Mucosa of descending colon (tissue), 3 donors: ENCODE data around the gene TBC1D1. TPM values are rescaled to one million over a fixed set of nuclear protein-coding genes. Genes with fewer than 3 reads are reported as not detected.

Experiments used
- ATAC-seq: fragments of 200-7000 bp; cut with Tn5 transposase; one replicate; pipeline ENCODE4 v1.9.1; 2020; ENCODE audit warnings: mild to moderate bottlenecking, moderate library complexity
- DNase-seq, 3 donors: peaks; one replicate each; pipeline ENCODE4 v3.0.0-alpha.2; 2020
- H3K36me3 ChIP-seq: fragments of 200-600 bp; one replicate; pipeline ENCODE4 v1.8.0; 2021; ENCODE audit warnings: low read depth, mild to moderate bottlenecking
- H3K4me1 ChIP-seq: fragments of 200-600 bp; one replicate; pipeline ENCODE4 v1.8.0; 2021; ENCODE audit warnings: low read depth, mild to moderate bottlenecking
- H3K4me3 ChIP-seq: fragments of 200-600 bp; one replicate; pipeline ENCODE4 v1.8.0; 2021; ENCODE audit warnings: mild to moderate bottlenecking
- H3K9me3 ChIP-seq: fragments of 200-600 bp; one replicate; pipeline ENCODE4 v1.8.0; 2021; ENCODE audit warnings: mild to moderate bottlenecking
- CTCF ChIP-seq: fragments of 200-600 bp; IDR thresholded peaks from one replicate; pipeline ENCODE4 v1.8.0; 2022; ENCODE audit warnings: antibody characterized with exemption, mild to moderate bottlenecking
- intact Hi-C, 2 donors: fragments of 100-400 bp; cut with DNase I in 1 of 2; cut with micrococcal nuclease in 1 of 2; formaldehyde crosslinking; loops; one replicate each; pipeline versions ENCODE4 v1.11.0 to v1.11.1; 2022; cut with DNase I, micrococcal nuclease
- long read RNA-seq, 2 donors: library from polyadenylated mRNA; unstranded; transcript quantifications; one replicate each; pipeline ENCODE4 v2.0.0, GENCODE V29; 2019 to 2021
- total RNA-seq, 3 donors: library from RNA; stranded (reverse); fragmentation: NEBNext Ultra II Directional in 2 of 3; extraction: Animal tissue kit (Norgen Biotek cat#: 25700) in 2 of 3; gene quantifications; one replicate each; pipeline versions ENCODE4 v1.2.1 to v1.2.4, GENCODE V29; 2021 to 2023
- donor health status: DM: no; HTN: no; CAD: no; lungs with moderate emphysema.
- donor health status: DM: no; HTN: no; CAD: no.
- donor health status: DM: no; HTN: yes; CAD: no.

The TBC1D1 gene
- total RNA-seq, result 100 to 1,000 TPM in 1 of 3 donors, 10 to 100 TPM in 2; 50.2 to 249 (median 71.6) TPM
- long read RNA-seq, donor 1, full-length matches to known transcripts, result 22 of 259 reads
- long read RNA-seq, donor 1, partial matches to known transcripts, result 114 of 259 reads
- long read RNA-seq, donor 1, other reads (novel, unspliced or antisense), result 123 of 259 reads
- long read RNA-seq, donor 2, partial matches to known transcripts, result 3 of 6 reads
- long read RNA-seq, donor 2, other reads (novel, unspliced or antisense), result 2 of 6 reads

GRCh38 chr4:37890801-37891259 lies at the start of gene TBC1D1:
TBC1D1 (plus strand) TSS chr4:37891084; CDS start chr4:37902096, 11,012 bp downstream.
- H3K36me3 ChIP-seq, result no peaks in the 10 kb centered on the region
- no peak for TF ChIP-seq CTCF
- H3K4me3 ChIP-seq, result peak within 1 kb of the TSS; percentile 54
- H3K4me1 ChIP-seq, result peaks cover 3% of the 10 kb centered on the region
- peak; percentile 37 to 80 (median 76) for DNase-seq
- ATAC-seq, result peak; percentile 77
- intact Hi-C loops, result no loop called here
- no peaks in the 10 kb centered on the region for H3K9me3 ChIP-seq

- no peak for TF ChIP-seq CTCF
Observed at GRCh38 chr4:37844204-37844603, 46.7 kb upstream of the TBC1D1 start.

GRCh38 chr4:37845201-37845600 lies 45.7 kb upstream of the TBC1D1 start:
- Histone ChIP-seq H3K4me3 (no peak overlapping the region), H3K9me3 (no peaks in the 10 kb centered on the region), H3K4me1 (no peaks in the 10 kb centered on the region), H3K36me3 (no peaks in the 10 kb centered on the region)
- intact Hi-C loops, result no loop called here
- no peak for TF ChIP-seq CTCF
- DNase-seq, result no peak
- no peak for ATAC-seq

More at GRCh38 chr4:37844204-37844603, 46.7 kb upstream of the TBC1D1 start:
- Histone ChIP-seq H3K36me3 (no peaks in the 10 kb centered on the region), H3K9me3 (no peaks in the 10 kb centered on the region), H3K4me1 (no peaks in the 10 kb centered on the region), H3K4me3 (no peak overlapping the region)
- no peak for DNase-seq
- ATAC-seq, result no peak
- intact Hi-C loops, result no loop called here

GRCh38 chr4:37847311-37847884 lies 43.5 kb upstream of the TBC1D1 start:
- no peaks in the 10 kb centered on the region for H3K9me3 ChIP-seq
- no peaks in the 10 kb centered on the region for H3K36me3 ChIP-seq
- no peak overlapping the region for H3K4me3 ChIP-seq
- no peak for TF ChIP-seq CTCF
- ATAC-seq, result no peak
- no peaks in the 10 kb centered on the region for H3K4me1 ChIP-seq
- intact Hi-C loops, result no loop called here
- no peak for DNase-seq

- intact Hi-C loops, result no loop called here
- H3K36me3 ChIP-seq, result no peaks in the 10 kb centered on the region
- no peak for TF ChIP-seq CTCF
Observed at GRCh38 chr4:37852376-37852775, 38.5 kb upstream of the TBC1D1 start.

More at GRCh38 chr4:37852376-37852775, 38.5 kb upstream of the TBC1D1 start:
- no peak for DNase-seq
- no peak overlapping the region for H3K4me3 ChIP-seq
- no peak for ATAC-seq
- no peaks in the 10 kb centered on the region for H3K9me3 ChIP-seq
- H3K4me1 ChIP-seq, result no peaks in the 10 kb centered on the region
